WTC11 (cell line): Measurements from ENCODE around the gene OXNAD1.

Experiments used
- CREM ChIP-seq: sonication (generic); formaldehyde crosslinking; IDR thresholded peaks from 2 replicates; pipeline ENCODE4 v1.8.1; 2022; ENCODE audit warnings: mild to moderate bottlenecking, missing genetic modification reagents, moderate library complexity
- CTCF ChIP-seq: fragments of 200-600 bp; IDR thresholded peaks from 2 replicates; pipeline ENCODE4 v1.8.0; 2022; ENCODE audit warnings: antibody characterized with exemption
- NR2C2 ChIP-seq: sonication (generic); formaldehyde crosslinking; IDR thresholded peaks from 2 replicates; pipeline ENCODE4 v1.8.0; 2022; ENCODE audit warnings: mild to moderate bottlenecking, missing genetic modification reagents

GRCh38 chr3:16221990-16222389, 43.0 kb upstream of the OXNAD1 start:
- TF ChIP-seq CTCF (no peak), CREM (CRISPR knock-in tag) (no peak), NR2C2 (CRISPR knock-in tag) (no peak)
